HEK293 (cell line): ENCODE data around the gene USP5.

Source experiments
- GFI1B ChIP-seq: fragments of 450-650 bp; formaldehyde crosslinking; IDR thresholded peaks from 2 replicates; pipeline ENCODE4 v1.5.1; 2016; ENCODE audit warnings: missing biosample characterization, missing genetic modification characterization
- KLF7 ChIP-seq: fragments of 450-650 bp; formaldehyde crosslinking; IDR thresholded peaks from 2 replicates; pipeline ENCODE4 v1.5.1; 2016; ENCODE audit warnings: missing biosample characterization, missing genetic modification characterization, borderline replicate concordance
- KLF8 ChIP-seq: fragments of 450-650 bp; formaldehyde crosslinking; IDR thresholded peaks from 2 replicates; pipeline ENCODE4 v1.5.1; 2016; ENCODE audit warnings: missing biosample characterization, missing genetic modification characterization
- KLF9 ChIP-seq: fragments of 450-650 bp; formaldehyde crosslinking; IDR thresholded peaks from 2 replicates; pipeline ENCODE4 v1.5.1; 2016; ENCODE audit warnings: missing biosample characterization, missing genetic modification characterization, low read depth
- MYNN ChIP-seq: fragments of 450-650 bp; formaldehyde crosslinking; IDR thresholded peaks from 2 replicates; pipeline ENCODE4 v1.5.1; 2016; ENCODE audit warnings: missing biosample characterization, missing genetic modification characterization, borderline replicate concordance
- PRDM6 ChIP-seq: fragments of 450-650 bp; formaldehyde crosslinking; IDR thresholded peaks from 2 replicates; pipeline ENCODE4 v1.5.1; 2017; ENCODE audit warnings: missing biosample characterization, missing genetic modification characterization
- SP7 ChIP-seq: fragments of 450-650 bp; formaldehyde crosslinking; IDR thresholded peaks from 2 replicates; pipeline ENCODE4 v1.5.1; 2016; ENCODE audit warnings: missing biosample characterization, missing genetic modification characterization
- TRIM28 ChIP-seq: IDR thresholded peaks from 2 replicates; pipeline ENCODE4 v1.6.1; 2011; ENCODE audit warnings: low read length, control low read depth, borderline replicate concordance
- ZBTB1 ChIP-seq: fragments of 450-650 bp; formaldehyde crosslinking; IDR thresholded peaks from 2 replicates; pipeline ENCODE4 v1.5.1; 2016; ENCODE audit warnings: missing biosample characterization, missing genetic modification characterization
- ZBTB8A ChIP-seq: fragments of 450-650 bp; formaldehyde crosslinking; IDR thresholded peaks from 2 replicates; pipeline ENCODE4 v1.5.1; 2016; ENCODE audit warnings: missing biosample characterization, missing genetic modification characterization
- ZFP41 ChIP-seq: fragments of 450-650 bp; formaldehyde crosslinking; IDR thresholded peaks from 2 replicates; pipeline ENCODE4 v1.5.1; 2016; ENCODE audit warnings: missing biosample characterization, missing genetic modification characterization, borderline replicate concordance
- ZNF112 ChIP-seq: fragments of 450-650 bp; formaldehyde crosslinking; IDR thresholded peaks from 2 replicates; pipeline ENCODE4 v1.5.0; 2017; ENCODE audit warnings: missing biosample characterization, missing genetic modification characterization
- ZNF140 ChIP-seq: fragments of 450-650 bp; formaldehyde crosslinking; IDR thresholded peaks from 2 replicates; pipeline ENCODE4 v1.5.1; 2016; ENCODE audit warnings: missing biosample characterization, missing genetic modification characterization
- ZNF155 ChIP-seq: fragments of 450-650 bp; formaldehyde crosslinking; IDR thresholded peaks from 2 replicates; pipeline ENCODE4 v1.5.1; 2016; ENCODE audit warnings: missing biosample characterization, missing genetic modification characterization
- ZNF157 ChIP-seq: fragments of 450-650 bp; formaldehyde crosslinking; IDR thresholded peaks from 2 replicates; pipeline ENCODE4 v1.5.1; 2016; ENCODE audit warnings: missing biosample characterization, missing genetic modification characterization
- ZNF175 ChIP-seq: fragments of 450-650 bp; formaldehyde crosslinking; IDR thresholded peaks from 2 replicates; pipeline ENCODE4 v1.5.1; 2016; ENCODE audit warnings: missing biosample characterization, missing genetic modification characterization
- ZNF18 ChIP-seq: fragments of 450-650 bp; formaldehyde crosslinking; IDR thresholded peaks from 2 replicates; pipeline ENCODE4 v1.5.1; 2016; ENCODE audit warnings: missing biosample characterization, missing genetic modification characterization
- ZNF2 ChIP-seq: fragments of 450-650 bp; formaldehyde crosslinking; IDR thresholded peaks from 2 replicates; pipeline ENCODE4 v1.5.1; 2016; ENCODE audit warnings: missing biosample characterization, missing genetic modification characterization
- ZNF214 ChIP-seq: fragments of 450-650 bp; formaldehyde crosslinking; IDR thresholded peaks from 2 replicates; pipeline ENCODE4 v1.5.1; 2017; ENCODE audit warnings: missing biosample characterization, mild to moderate bottlenecking, missing genetic modification characterization, borderline replicate concordance
- ZNF223 ChIP-seq: fragments of 450-650 bp; formaldehyde crosslinking; IDR thresholded peaks from 2 replicates; pipeline ENCODE4 v1.5.1; 2016; ENCODE audit warnings: missing biosample characterization, missing genetic modification characterization
- ZNF26 ChIP-seq: fragments of 450-650 bp; formaldehyde crosslinking; IDR thresholded peaks from 2 replicates; pipeline ENCODE4 v1.5.1; 2016; ENCODE audit warnings: missing biosample characterization, missing genetic modification characterization
- ZNF292 ChIP-seq: fragments of 450-650 bp; formaldehyde crosslinking; IDR thresholded peaks from 2 replicates; pipeline ENCODE4 v1.5.1; 2016; ENCODE audit warnings: low read depth, missing biosample characterization, missing genetic modification characterization, borderline replicate concordance
- ZNF366 ChIP-seq: fragments of 450-650 bp; formaldehyde crosslinking; conservative IDR thresholded peaks from 2 replicates; pipeline ENCODE4 v1.5.1; 2016; ENCODE audit warnings: missing biosample characterization, missing genetic modification characterization
- ZNF398 ChIP-seq: fragments of 450-650 bp; formaldehyde crosslinking; IDR thresholded peaks from 2 replicates; pipeline ENCODE4 v1.5.1; 2017; ENCODE audit warnings: missing biosample characterization, missing genetic modification characterization
- ZNF416 ChIP-seq: fragments of 450-650 bp; formaldehyde crosslinking; IDR thresholded peaks from 2 replicates; pipeline ENCODE4 v1.5.1; 2016; ENCODE audit warnings: missing biosample characterization, missing genetic modification characterization
- ZNF433 ChIP-seq: fragments of 450-650 bp; formaldehyde crosslinking; IDR thresholded peaks from 2 replicates; pipeline ENCODE4 v1.5.1; 2016; ENCODE audit warnings: missing biosample characterization, missing genetic modification characterization, low read depth
- ZNF48 ChIP-seq: fragments of 450-650 bp; formaldehyde crosslinking; IDR thresholded peaks from 2 replicates; pipeline ENCODE4 v1.5.1; 2016; ENCODE audit warnings: missing biosample characterization, missing genetic modification characterization
- ZNF600 ChIP-seq: fragments of 450-650 bp; formaldehyde crosslinking; IDR thresholded peaks from 2 replicates; pipeline ENCODE4 v1.5.1; 2016; ENCODE audit warnings: missing biosample characterization, missing genetic modification characterization
- ZNF623 ChIP-seq: fragments of 450-650 bp; formaldehyde crosslinking; IDR thresholded peaks from 2 replicates; pipeline ENCODE4 v1.5.1; 2016; ENCODE audit warnings: missing biosample characterization, missing genetic modification characterization
- ZNF654 ChIP-seq: fragments of 450-650 bp; formaldehyde crosslinking; IDR thresholded peaks from 2 replicates; pipeline ENCODE4 v1.5.1; 2016; ENCODE audit warnings: low read depth, missing biosample characterization, missing genetic modification characterization
- ZNF670 ChIP-seq: fragments of 450-650 bp; formaldehyde crosslinking; IDR thresholded peaks from 2 replicates; pipeline ENCODE4 v1.5.1; 2016; ENCODE audit warnings: missing biosample characterization, missing genetic modification characterization, low read depth
- ZNF692 ChIP-seq: fragments of 450-650 bp; formaldehyde crosslinking; IDR thresholded peaks from 2 replicates; pipeline ENCODE4 v1.5.1; 2016; ENCODE audit warnings: missing biosample characterization, missing genetic modification characterization
- ZNF776 ChIP-seq: fragments of 450-650 bp; formaldehyde crosslinking; IDR thresholded peaks from 2 replicates; pipeline ENCODE4 v1.5.0; 2017; ENCODE audit warnings: missing biosample characterization, missing genetic modification characterization, borderline replicate concordance

The USP5 gene

GRCh38 chr12:6872073-6873048 lies 20.4 kb downstream of the USP5 start (continued):
- TF ChIP-seq KLF9 (tag by site-specific recombination) (peak; percentile 99), ZNF366 (tag by site-specific recombination) (peak; percentile 38; the same call in 1 of the 2 replicates), TRIM28 (no peak), ZNF433 (tag by site-specific recombination) (no peak), ZNF670 (tag by site-specific recombination) (no peak), ZNF26 (tag by site-specific recombination) (no peak), ZNF398 (tag by site-specific recombination) (no peak), ZNF223 (tag by site-specific recombination) (no peak), KLF7 (0 out of 2 replicates have a peak, but pooled peaks have one; percentile 59), ZNF623 (tag by site-specific recombination) (no peak), ZNF48 (tag by site-specific recombination) (no peak), ZFP41 (tag by site-specific recombination) (no peak), ZNF416 (tag by site-specific recombination) (no peak), GFI1B (tag by site-specific recombination) (no peak), ZNF692 (tag by site-specific recombination) (peak; percentile 68), ZNF140 (tag by site-specific recombination) (no peak), ZNF776 (tag by site-specific recombination) (no peak), ZNF600 (tag by site-specific recombination) (0 out of 2 replicates have a peak, but pooled peaks have one; percentile 49), ZNF112 (tag by site-specific recombination) (no peak), ZNF292 (tag by site-specific recombination) (0 out of 2 replicates have a peak, but pooled peaks have one; percentile 19), ZNF155 (no peak), ZNF18 (tag by site-specific recombination) (no peak), SP7 (peak; percentile 50), ZNF157 (no peak), ZBTB1 (tag by site-specific recombination) (no peak), ZNF2 (peak; percentile 97), PRDM6 (no peak), ZNF175 (tag by site-specific recombination) (no peak), MYNN (tag by site-specific recombination) (no peak), KLF8 (tag by site-specific recombination) (peak; percentile 95), ZNF214 (tag by site-specific recombination) (no peak), ZNF654 (tag by site-specific recombination) (peak; percentile 28), ZBTB8A (tag by site-specific recombination) (no peak; the same call in 1 of the 2 replicates)
